HL-60 (cell line): ENCODE data around the gene DOCK2.

ENCODE experiments used
- DNase-seq, 2 experiments: peaks; one replicate each; pipeline ENCODE4 v3.0.0-alpha.2; 2010 to 2020; ENCODE audit warnings: low read depth in 1 of 2, low spot score in 1 of 2
- H3K27ac ChIP-seq: fragments of 250-450 bp; sonication (Bioruptor Pico); replicated peaks from 2 replicates; pipeline ENCODE4 v1.5.1; 2020; ENCODE audit warnings: mild to moderate bottlenecking, moderate library complexity
- H3K27me3 ChIP-seq: fragments of 250-450 bp; sonication (Bioruptor Pico); 2 replicates; pipeline ENCODE4 v1.5.1; 2021; ENCODE audit warnings: mild to moderate bottlenecking, moderate library complexity; ENCODE audit not compliant: insufficient read depth, poor library complexity, severe bottlenecking
- H3K4me3 ChIP-seq: replicated peaks from 2 replicates; pipeline ENCODE4 v1.5.1; 2011; ENCODE audit warnings: mild to moderate bottlenecking, control low read depth, low read length; ENCODE audit not compliant: insufficient read depth
- GABPA ChIP-seq: IDR thresholded peaks from 2 replicates; pipeline ENCODE4 v1.6.1; 2012; ENCODE audit warnings: low read depth
- POLR2AphosphoS5 ChIP-seq: IDR thresholded peaks from 2 replicates; pipeline ENCODE4 v1.6.1; 2012; ENCODE audit warnings: low read depth
- SPI1 ChIP-seq: IDR thresholded peaks from 2 replicates; pipeline ENCODE4 v1.6.1; 2012; ENCODE audit warnings: low read depth, mild to moderate bottlenecking, borderline replicate concordance
- TF ChIP-seq, protein P1 (sequence below): IDR thresholded peaks from 2 replicates; pipeline ENCODE4 v1.6.1; 2012; ENCODE audit warnings: low read depth; ENCODE audit not compliant: insufficient replicate concordance
- TF ChIP-seq, protein P2 (sequence below): IDR thresholded peaks from one replicate; pipeline ENCODE4 v1.5.1; 2011; ENCODE audit warnings: low read length, control low read depth, inconsistent platforms; ENCODE audit not compliant: insufficient read depth

DOCK2 gene

DNA sequence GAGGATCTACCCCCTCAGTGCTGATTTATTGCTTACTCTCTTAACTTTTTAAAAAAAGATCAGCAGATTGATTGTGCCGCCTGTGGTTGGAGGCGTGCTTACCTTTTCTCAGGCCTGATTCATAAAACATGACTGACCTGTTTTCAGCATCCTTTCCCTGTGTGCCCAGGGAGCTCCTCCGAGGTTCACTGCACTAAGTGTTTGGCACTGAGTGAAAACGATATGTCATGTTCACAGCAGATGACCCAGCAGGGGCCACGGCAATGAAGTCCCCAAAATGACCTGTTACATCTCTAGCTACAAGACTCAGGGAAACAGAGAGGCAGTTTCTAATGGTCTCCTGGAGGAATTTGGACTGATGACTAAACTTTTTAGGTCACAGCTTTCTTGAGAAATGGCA, 273.3 kb downstream of the DOCK2 start:
- TF ChIP-seq, protein P1, sequence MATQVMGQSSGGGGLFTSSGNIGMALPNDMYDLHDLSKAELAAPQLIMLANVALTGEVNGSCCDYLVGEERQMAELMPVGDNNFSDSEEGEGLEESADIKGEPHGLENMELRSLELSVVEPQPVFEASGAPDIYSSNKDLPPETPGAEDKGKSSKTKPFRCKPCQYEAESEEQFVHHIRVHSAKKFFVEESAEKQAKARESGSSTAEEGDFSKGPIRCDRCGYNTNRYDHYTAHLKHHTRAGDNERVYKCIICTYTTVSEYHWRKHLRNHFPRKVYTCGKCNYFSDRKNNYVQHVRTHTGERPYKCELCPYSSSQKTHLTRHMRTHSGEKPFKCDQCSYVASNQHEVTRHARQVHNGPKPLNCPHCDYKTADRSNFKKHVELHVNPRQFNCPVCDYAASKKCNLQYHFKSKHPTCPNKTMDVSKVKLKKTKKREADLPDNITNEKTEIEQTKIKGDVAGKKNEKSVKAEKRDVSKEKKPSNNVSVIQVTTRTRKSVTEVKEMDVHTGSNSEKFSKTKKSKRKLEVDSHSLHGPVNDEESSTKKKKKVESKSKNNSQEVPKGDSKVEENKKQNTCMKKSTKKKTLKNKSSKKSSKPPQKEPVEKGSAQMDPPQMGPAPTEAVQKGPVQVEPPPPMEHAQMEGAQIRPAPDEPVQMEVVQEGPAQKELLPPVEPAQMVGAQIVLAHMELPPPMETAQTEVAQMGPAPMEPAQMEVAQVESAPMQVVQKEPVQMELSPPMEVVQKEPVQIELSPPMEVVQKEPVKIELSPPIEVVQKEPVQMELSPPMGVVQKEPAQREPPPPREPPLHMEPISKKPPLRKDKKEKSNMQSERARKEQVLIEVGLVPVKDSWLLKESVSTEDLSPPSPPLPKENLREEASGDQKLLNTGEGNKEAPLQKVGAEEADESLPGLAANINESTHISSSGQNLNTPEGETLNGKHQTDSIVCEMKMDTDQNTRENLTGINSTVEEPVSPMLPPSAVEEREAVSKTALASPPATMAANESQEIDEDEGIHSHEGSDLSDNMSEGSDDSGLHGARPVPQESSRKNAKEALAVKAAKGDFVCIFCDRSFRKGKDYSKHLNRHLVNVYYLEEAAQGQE = no peak
- TF ChIP-seq SPI1 = no peak
- H3K27ac ChIP-seq = no peak overlapping the region
- H3K27me3 ChIP-seq = no peaks in the 10 kb centered on the region
- H3K4me3 ChIP-seq = no peak overlapping the region
- no peak for DNase-seq

DNA sequence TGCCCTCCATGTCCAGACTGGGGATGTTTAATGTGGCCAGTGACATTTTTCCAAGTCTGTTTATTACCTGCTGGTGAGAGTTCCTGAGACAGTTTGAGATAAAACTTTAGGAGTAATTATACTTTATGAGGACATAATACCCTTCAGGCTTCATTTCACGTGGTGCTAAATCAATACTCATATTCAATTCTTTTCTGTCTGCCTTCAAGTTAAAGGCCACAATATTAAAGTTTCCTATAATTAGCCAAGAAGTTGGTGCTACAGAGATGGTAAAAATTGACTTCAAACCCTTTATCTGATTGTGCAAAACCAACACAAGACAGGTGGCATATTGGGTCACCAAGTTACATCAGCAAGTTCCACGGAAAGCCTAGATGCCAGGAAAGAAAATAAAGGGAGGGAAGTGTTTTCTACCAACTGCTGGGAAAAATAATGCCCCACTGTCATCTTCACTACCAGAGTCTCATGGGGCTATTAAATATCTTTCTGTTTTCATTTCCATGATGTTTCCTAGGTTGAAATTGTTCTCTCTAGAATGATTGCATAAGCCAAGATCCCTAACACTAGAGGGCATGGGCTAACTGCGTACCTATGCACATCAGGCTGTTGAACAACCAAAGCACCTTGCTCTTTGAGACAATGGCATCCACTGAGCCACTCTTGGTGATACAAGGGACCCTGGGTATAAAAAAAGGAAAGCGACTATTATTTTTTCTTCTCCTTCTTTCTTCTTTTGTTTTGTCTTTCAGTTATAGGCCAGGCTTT, 274.6 kb downstream of the DOCK2 start:
- Histone ChIP-seq H3K4me3 (no peak overlapping the region), H3K27ac (no peak overlapping the region), H3K27me3 (no peaks in the 10 kb centered on the region)
- no peak for TF ChIP-seq SPI1
- no peak for TF ChIP-seq POLR2AphosphoS5
- no peak for TF ChIP-seq GABPA
- TF ChIP-seq, protein P1 = no peak
- TF ChIP-seq, protein P2, sequence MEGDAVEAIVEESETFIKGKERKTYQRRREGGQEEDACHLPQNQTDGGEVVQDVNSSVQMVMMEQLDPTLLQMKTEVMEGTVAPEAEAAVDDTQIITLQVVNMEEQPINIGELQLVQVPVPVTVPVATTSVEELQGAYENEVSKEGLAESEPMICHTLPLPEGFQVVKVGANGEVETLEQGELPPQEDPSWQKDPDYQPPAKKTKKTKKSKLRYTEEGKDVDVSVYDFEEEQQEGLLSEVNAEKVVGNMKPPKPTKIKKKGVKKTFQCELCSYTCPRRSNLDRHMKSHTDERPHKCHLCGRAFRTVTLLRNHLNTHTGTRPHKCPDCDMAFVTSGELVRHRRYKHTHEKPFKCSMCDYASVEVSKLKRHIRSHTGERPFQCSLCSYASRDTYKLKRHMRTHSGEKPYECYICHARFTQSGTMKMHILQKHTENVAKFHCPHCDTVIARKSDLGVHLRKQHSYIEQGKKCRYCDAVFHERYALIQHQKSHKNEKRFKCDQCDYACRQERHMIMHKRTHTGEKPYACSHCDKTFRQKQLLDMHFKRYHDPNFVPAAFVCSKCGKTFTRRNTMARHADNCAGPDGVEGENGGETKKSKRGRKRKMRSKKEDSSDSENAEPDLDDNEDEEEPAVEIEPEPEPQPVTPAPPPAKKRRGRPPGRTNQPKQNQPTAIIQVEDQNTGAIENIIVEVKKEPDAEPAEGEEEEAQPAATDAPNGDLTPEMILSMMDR = no peak
- DNase-seq = no peak

DNA sequence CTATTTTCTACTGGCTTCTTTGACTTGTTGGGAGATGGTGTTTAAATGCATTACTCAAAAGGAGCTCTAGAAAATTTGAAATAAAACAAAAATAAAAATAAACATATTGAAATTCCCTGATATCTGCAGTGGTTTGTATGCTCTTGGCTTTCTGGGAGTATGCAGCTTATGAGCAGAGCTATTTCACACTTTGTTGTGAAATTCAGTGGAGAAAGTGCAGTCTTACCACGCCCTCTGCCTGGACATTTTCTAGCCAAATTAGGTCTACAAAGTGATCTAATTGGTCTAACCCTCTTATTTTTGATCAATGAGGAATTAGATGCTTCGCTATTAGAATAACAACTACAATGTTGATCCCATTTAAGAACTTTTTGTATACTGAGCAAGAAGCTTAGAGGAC, 276.4 kb downstream of the DOCK2 start:
- no peak for DNase-seq
- Histone ChIP-seq H3K27ac (no peak overlapping the region), H3K27me3 (no peaks in the 10 kb centered on the region), H3K4me3 (no peak overlapping the region)
- TF ChIP-seq, protein P1 = no peak
- TF ChIP-seq SPI1 = no peak
- TF ChIP-seq, protein P2 = no peak
